Neuronal stem cell (in vitro differentiated cells): ENCODE measurements around the gene GPR143.

Experiments
- DNase-seq: peaks from one replicate; pipeline ENCODE4 v3.0.0-alpha.2; 2013; ENCODE audit warnings: low spot score
- H2AFZ ChIP-seq: one replicate; pipeline ENCODE4 v1.6.1; 2013; ENCODE audit warnings: mild to moderate bottlenecking, low read length, inconsistent platforms
- H2AK5ac ChIP-seq: 2 replicates; pipeline ENCODE4 v1.6.1; 2013; ENCODE audit warnings: low read depth, mild to moderate bottlenecking, inconsistent platforms, low read length, moderate library complexity, mixed read lengths
- H2BK120ac ChIP-seq: 2 replicates; pipeline ENCODE4 v1.6.1; 2013; ENCODE audit warnings: low read depth, mild to moderate bottlenecking, inconsistent platforms, low read length, moderate library complexity, mixed read lengths
- H2BK12ac ChIP-seq: one replicate; pipeline ENCODE4 v1.6.1; 2013; ENCODE audit warnings: low read length, inconsistent platforms
- H2BK15ac ChIP-seq: 2 replicates; pipeline ENCODE4 v1.6.1; 2013; ENCODE audit warnings: mild to moderate bottlenecking, low read length, inconsistent platforms, mixed read lengths
- H2BK5ac ChIP-seq: one replicate; pipeline ENCODE4 v1.6.1; 2013; ENCODE audit warnings: inconsistent platforms, mild to moderate bottlenecking, low read length, moderate library complexity
- H3K14ac ChIP-seq: one replicate; pipeline ENCODE4 v1.6.1; 2013; ENCODE audit warnings: low read length, inconsistent platforms
- H3K18ac ChIP-seq: 2 replicates; pipeline ENCODE4 v1.6.1; 2013; ENCODE audit warnings: low read length, inconsistent platforms
- H3K23ac ChIP-seq: 2 replicates; pipeline ENCODE4 v1.6.1; 2013; ENCODE audit warnings: low read depth, mild to moderate bottlenecking, mixed read lengths, low read length, inconsistent platforms; ENCODE audit not compliant: poor library complexity
- H3K27ac ChIP-seq: replicated peaks from 3 replicates; pipeline ENCODE4 v1.5.1; 2013; ENCODE audit warnings: low read length, inconsistent platforms
- H3K27me3 ChIP-seq, 3 experiments: 2 replicates each; pipeline ENCODE4 v1.6.1; 2013; ENCODE audit warnings: low read length in 3 of 3, mild to moderate bottlenecking in 2 of 3, inconsistent platforms in 1 of 3, low read depth in 1 of 3, mixed read lengths in 1 of 3, moderate library complexity in 1 of 3; ENCODE audit not compliant: control insufficient read depth in 3 of 3, insufficient read depth in 3 of 3
- H3K36me3 ChIP-seq, 2 donors: replicated peaks in 1 of 2; 2 replicates each; pipeline ENCODE4 v1.6.1; 2013; ENCODE audit warnings: low read length in 2 of 2; ENCODE audit not compliant: control insufficient read depth in 2 of 2, insufficient read depth in 2 of 2
- H3K4ac ChIP-seq: 2 replicates; pipeline ENCODE4 v1.6.1; 2013; ENCODE audit warnings: inconsistent platforms, mild to moderate bottlenecking, low read length, moderate library complexity
- H3K4me1 ChIP-seq, 2 donors: 1 replicate in 1 of 2; 2 replicates in 1 of 2; pipeline ENCODE4 v1.6.1; 2013; ENCODE audit warnings: low read length in 2 of 2, low read depth in 1 of 2; ENCODE audit not compliant: control insufficient read depth in 2 of 2, insufficient read depth in 1 of 2
- H3K4me2 ChIP-seq: one replicate; pipeline ENCODE4 v1.6.1; 2013; ENCODE audit warnings: mild to moderate bottlenecking, low read length, inconsistent platforms; ENCODE audit not compliant: insufficient read depth, poor library complexity, severe bottlenecking
- H3K4me3 ChIP-seq, 2 donors: 2 replicates each; pipeline ENCODE4 v1.5.1; 2013; ENCODE audit warnings: low read length in 2 of 2, mild to moderate bottlenecking in 2 of 2, inconsistent platforms in 1 of 2, moderate library complexity in 1 of 2
- H3K79me1 ChIP-seq: one replicate; pipeline ENCODE4 v1.6.1; 2013; ENCODE audit warnings: low read depth, mild to moderate bottlenecking, inconsistent platforms, low read length, moderate library complexity
- H3K9ac ChIP-seq: one replicate; pipeline ENCODE4 v1.6.1; 2013; ENCODE audit warnings: mild to moderate bottlenecking, low read depth, low read length, inconsistent platforms; ENCODE audit not compliant: poor library complexity
- H3K9me3 ChIP-seq, 2 donors: replicated peaks in 1 of 2; 2 replicates each; pipeline versions ENCODE3 to v1.6.1; 2013; ENCODE audit warnings: low read length in 2 of 2, mild to moderate bottlenecking in 2 of 2, inconsistent platforms in 1 of 2, low read depth in 1 of 2, mixed read lengths in 1 of 2, moderate library complexity in 1 of 2; ENCODE audit not compliant: control insufficient read depth in 2 of 2, insufficient read depth in 1 of 2
- H4K8ac ChIP-seq: one replicate; pipeline ENCODE4 v1.6.1; 2013; ENCODE audit warnings: low read depth, mild to moderate bottlenecking, inconsistent platforms, low read length, moderate library complexity
- H4K91ac ChIP-seq: one replicate; pipeline ENCODE4 v1.6.1; 2013; ENCODE audit warnings: low read length, low read depth, mild to moderate bottlenecking, inconsistent platforms; ENCODE audit not compliant: poor library complexity
- WGBS, 2 donors: extraction: QIAGEN DNeasy Blood & Tissue Kit; methylation state at CpG; one replicate each; pipeline ENCODE4 v1.1.7; 2013; ENCODE audit warnings: missing lambda C conversion rate in 2 of 2, mixed read lengths in 1 of 2; ENCODE audit not compliant: insufficient read length in 2 of 2, insufficient replicate concordance in 1 of 2; ENCODE audit errors: extremely low coverage in 2 of 2; 5-methylcytosine and 5-hydroxymethylcytosine counted together

The GPR143 gene

GRCh38 chrX:9688833-9689232, 76.8 kb downstream of the GPR143 start:
- Histone ChIP-seq H3K4me1 (no peaks in the 10 kb centered on the region), H2BK5ac (no peak overlapping the region), H4K8ac (no peak overlapping the region), H2BK120ac (no peak overlapping the region), H3K23ac (no peak overlapping the region), H3K79me1 (peaks cover 3% of the 10 kb centered on the region), H3K4me3 (peak overlapping the region in 1 of 2 donors; percentile 2), H2BK15ac (no peak overlapping the region), H3K4me2 (no peak overlapping the region), H3K36me3 (peaks cover 18 to 71% of the 10 kb centered on the region in 2 donors), H2BK12ac (no peak overlapping the region), H3K9me3 (peaks cover 0 to 2% of the 10 kb centered on the region in 2 donors), H2AK5ac (no peak overlapping the region), H3K27ac (no peak overlapping the region), H2AFZ (no peak overlapping the region), H3K27me3 (no peaks in the 10 kb centered on the region), H3K4ac (no peak overlapping the region), H3K14ac (no peak overlapping the region), H3K9ac (no peak overlapping the region), H3K18ac (no peak overlapping the region), H4K91ac (no peak overlapping the region)
- DNase-seq: no peak
- WGBS, 2 donors: no CpG with 5 or more reads among the region's 24 CpGs

- Histone ChIP-seq H2BK120ac (no peak overlapping the region), H3K36me3 (peaks cover 12 to 63% of the 10 kb centered on the region in 2 donors), H3K4me2 (no peak overlapping the region), H3K4ac (no peak overlapping the region), H2BK12ac (no peak overlapping the region), H4K8ac (no peak overlapping the region), H2BK5ac (no peak overlapping the region), H3K27me3 (no peaks in the 10 kb centered on the region), H2AFZ (no peak overlapping the region), H3K79me1 (peaks cover 3% of the 10 kb centered on the region), H3K4me1 (no peaks in the 10 kb centered on the region), H3K27ac (no peak overlapping the region), H4K91ac (no peak overlapping the region), H3K9ac (no peak overlapping the region), H2BK15ac (no peak overlapping the region), H3K4me3 (no peak overlapping the region), H2AK5ac (no peak overlapping the region), H3K23ac (no peak overlapping the region), H3K14ac (no peak overlapping the region), H3K9me3 (peaks cover 0 to 2% of the 10 kb centered on the region in 2 donors), H3K18ac (no peak overlapping the region)
- WGBS, 2 donors: no CpG with 5 or more reads among the region's 27 CpGs
- no peak for DNase-seq
Observed at GRCh38 chrX:9687899-9688298, 77.7 kb downstream of the GPR143 start.

GRCh38 chrX:9683350-9683749, 82.3 kb downstream of the GPR143 start:
- H2AK5ac ChIP-seq: no peak overlapping the region
- no peak overlapping the region for H4K91ac ChIP-seq
- H3K4me1 ChIP-seq: no peaks in the 10 kb centered on the region
- peaks cover 4 to 24% of the 10 kb centered on the region in 2 donors for H3K36me3 ChIP-seq
- H2BK5ac ChIP-seq: no peak overlapping the region
- H3K9ac ChIP-seq: no peak overlapping the region
- H3K27me3 ChIP-seq: no peaks in the 10 kb centered on the region
- no peak for DNase-seq
- H2BK120ac ChIP-seq: no peak overlapping the region
- no peak overlapping the region for H3K27ac ChIP-seq
- no peak overlapping the region for H3K14ac ChIP-seq
- no peak overlapping the region for H3K23ac ChIP-seq
- no peak overlapping the region for H3K18ac ChIP-seq
- H4K8ac ChIP-seq: no peak overlapping the region
- no peaks in the 10 kb centered on the region for H3K9me3 ChIP-seq
- no peak overlapping the region for H2AFZ ChIP-seq
- H3K4ac ChIP-seq: no peak overlapping the region
- H3K4me3 ChIP-seq: no peak overlapping the region
- H3K4me2 ChIP-seq: no peak overlapping the region
- no peak overlapping the region for H2BK12ac ChIP-seq
- no peak overlapping the region for H2BK15ac ChIP-seq
- no peaks in the 10 kb centered on the region for H3K79me1 ChIP-seq
- WGBS, 2 donors: no CpG with 5 or more reads among the region's 9 CpGs

- Histone ChIP-seq H4K91ac (no peak overlapping the region), H3K27ac (no peak overlapping the region), H3K27me3 (no peaks in the 10 kb centered on the region), H2BK15ac (no peak overlapping the region), H3K18ac (no peak overlapping the region), H2BK5ac (no peak overlapping the region), H3K14ac (no peak overlapping the region), H3K79me1 (no peaks in the 10 kb centered on the region), H2AK5ac (no peak overlapping the region), H3K23ac (no peak overlapping the region), H3K4me3 (no peak overlapping the region), H3K9me3 (no peaks in the 10 kb centered on the region), H3K9ac (no peak overlapping the region), H2AFZ (no peak overlapping the region), H3K4me2 (no peak overlapping the region), H4K8ac (no peak overlapping the region), H3K4ac (no peak overlapping the region), H2BK120ac (no peak overlapping the region), H3K4me1 (no peaks in the 10 kb centered on the region), H2BK12ac (no peak overlapping the region), H3K36me3 (peaks cover 4 to 24% of the 10 kb centered on the region in 2 donors)
- no peak for DNase-seq
- no CpG with 5 or more reads among the region's 6 CpGs for WGBS, 2 donors
Observed at GRCh38 chrX:9682861-9683260, 82.8 kb downstream of the GPR143 start.
